GM19395 (cell line): ENCODE data around the gene CADPS.

Source experiments
- ATAC-seq: cut with Tn5 transposase; IDR thresholded peaks from one replicate; pipeline ENCODE4 v1.9.1; 2021; ENCODE audit warnings: mild to moderate bottlenecking, moderate library complexity; ENCODE audit not compliant: unreplicated experiment

CADPS gene

DNA sequence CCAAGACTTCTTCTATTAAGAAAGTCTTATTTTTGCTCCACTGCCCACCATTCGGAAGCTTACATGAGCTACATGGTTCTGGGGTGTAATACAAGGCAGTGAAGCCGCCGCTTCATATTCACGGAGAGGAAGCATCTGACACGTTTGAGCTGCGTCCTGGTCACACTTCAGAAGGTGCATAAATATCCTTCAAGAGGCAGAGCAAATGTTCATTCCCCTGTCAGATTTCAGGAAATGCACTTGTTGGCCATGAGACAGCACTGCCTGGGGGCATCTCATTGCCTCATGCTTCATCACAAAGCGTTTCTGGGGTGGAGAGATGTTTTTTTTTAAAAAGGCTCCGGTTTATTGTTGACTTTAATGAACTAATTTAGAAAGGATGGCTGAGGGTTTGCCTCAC is 119.9 kb downstream of the CADPS start:
- ATAC-seq, result no peak

DNA sequence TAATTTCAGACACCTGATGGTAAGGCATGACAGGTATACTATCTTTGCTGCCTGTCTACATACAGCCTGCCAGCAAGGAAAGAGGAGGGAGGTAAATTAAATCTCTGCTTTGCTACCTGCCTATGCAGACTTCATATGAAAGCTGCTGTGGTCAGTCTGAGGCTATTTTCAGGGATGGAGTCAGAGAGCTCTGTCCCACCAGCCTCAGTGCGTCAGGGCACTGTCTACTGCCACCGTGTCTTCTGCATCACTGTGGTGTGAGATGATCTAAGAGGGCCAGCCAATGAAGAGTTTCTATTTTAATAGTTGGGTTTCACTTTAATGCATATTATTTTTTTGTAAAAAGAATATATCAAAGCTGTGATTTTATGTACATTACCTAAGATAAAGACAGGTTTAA is 125.6 kb downstream of the CADPS start:
- ATAC-seq, result no peak

DNA sequence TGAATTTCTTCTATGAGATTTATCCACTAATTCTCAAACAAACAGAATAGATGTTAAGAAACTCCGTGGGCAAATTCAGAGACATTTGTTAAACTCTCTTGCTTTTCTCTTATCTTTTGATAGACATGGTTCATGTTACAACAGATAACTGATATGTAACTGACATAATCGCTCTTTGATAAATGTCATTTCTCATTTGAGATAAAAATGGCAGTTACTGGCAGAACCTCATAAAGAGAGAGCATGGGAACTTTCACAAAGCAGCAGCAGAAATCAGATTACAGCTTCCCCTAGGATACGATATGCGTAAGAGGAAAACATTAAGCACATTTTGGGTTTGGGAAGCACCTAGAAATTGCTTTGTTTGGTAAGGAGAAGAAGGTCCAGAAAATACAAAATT is 126.1 kb downstream of the CADPS start:
- ATAC-seq, result no peak

DNA sequence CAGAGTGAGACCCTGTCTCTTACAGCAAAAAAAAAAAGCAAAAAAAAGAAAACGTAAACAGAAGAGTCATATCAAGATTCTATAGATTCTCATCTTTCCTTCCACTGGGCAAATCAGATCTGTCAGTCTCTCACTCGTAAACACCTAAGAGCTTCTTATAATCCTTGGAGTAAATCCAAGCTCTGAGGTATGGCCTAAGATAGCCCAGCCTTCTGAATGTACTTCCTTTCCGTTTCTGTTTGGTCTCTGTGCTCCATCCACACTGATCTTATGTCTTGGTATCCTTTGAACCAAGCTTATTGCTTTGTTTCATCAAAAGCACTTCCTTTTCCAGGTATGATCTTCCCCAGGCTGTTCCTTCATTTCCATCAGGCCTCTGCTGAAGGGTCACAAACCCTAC is 137.8 kb downstream of the CADPS start:
- ATAC-seq, result no peak

DNA sequence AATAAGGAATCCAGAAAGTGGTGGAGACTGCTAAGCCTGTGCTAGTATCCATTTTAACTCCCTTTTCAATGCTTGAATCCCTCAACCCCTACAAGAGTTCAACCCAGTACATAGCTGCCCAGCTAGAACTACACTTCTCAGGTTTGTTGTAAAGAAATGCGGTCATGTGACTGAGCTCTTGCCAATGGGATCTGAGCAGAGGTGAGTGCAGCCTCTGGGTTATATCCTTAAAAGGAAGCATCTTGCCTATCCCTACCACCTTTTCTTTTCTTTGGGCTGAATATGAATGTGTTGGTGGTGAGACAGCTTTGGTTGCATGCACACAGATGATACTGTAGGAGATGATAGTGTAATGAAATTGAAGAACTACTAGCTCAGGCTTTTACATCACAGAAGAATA is 139.7 kb downstream of the CADPS start:
- no peak for ATAC-seq

DNA sequence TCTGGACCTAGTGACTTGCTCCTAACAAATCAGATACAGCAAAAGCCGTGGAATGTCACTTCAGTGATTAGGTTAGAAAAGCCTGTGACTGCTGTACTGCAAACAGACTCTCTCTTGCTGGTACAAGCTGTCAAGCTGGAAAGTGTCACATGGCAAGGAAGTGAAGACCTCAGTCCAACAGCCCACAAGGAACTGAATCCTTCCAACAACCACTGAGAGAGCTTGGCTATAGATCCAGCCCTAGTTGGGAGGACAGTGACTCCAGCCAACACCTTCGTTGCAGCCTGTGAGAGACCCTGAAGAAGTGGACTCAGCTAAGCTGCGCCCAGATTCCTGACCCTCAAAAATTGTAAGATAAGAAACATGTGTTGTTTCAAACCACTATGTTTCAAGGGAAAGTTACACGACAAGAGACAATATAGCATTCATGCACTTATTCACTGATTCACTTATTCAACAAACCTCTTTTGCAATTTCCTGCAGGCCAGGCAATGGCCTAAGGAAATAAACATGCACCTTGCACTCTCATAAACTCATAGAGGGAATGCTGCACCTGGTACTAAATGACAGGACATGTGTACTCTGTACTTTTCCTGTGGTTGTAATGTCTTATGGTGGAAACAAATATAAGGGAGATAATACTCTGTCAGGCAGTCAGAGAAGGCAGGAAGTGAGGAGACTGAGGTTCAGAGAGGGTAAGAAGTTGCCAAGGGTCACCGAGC is 142.9 kb downstream of the CADPS start:
- no peak for ATAC-seq

DNA sequence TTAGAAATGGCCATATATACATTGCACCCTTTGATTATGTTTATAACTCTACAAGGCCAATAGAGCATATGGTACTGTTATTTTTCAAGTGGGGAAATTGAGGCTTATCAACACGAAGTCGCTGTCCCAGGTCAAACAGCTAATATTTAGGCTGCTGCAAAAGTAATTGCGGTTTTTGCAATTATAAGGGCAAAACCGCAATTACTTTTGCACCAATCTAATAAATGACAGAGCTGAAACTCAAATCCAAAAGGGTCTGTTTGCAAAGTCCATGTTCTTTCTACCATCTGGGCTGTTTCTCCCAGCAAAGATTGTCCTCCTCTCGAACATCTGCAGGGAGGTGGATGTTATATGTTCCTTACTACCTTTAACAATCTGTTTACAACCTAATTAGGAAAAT is 147.2 kb downstream of the CADPS start:
- no peak for ATAC-seq

DNA sequence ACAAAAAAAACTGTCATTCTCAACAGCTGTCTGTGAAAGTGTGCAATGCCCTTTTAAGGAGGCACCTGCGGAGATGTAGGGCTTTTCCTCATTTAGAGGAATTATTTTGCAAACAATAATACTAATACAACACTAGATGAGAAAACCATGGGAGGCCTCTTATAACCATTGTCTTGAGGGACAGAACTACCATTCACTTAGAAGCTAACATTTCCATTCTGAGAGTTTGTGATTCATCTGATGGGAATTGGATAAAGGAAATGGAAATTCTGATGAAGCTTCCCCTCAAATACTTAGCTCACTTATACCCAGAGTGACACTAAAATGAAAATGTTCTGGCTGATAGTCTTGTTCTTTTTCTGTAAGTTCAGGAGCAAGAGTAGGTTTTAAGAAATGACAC is 147.7 kb downstream of the CADPS start:
- ATAC-seq, result no peak

DNA sequence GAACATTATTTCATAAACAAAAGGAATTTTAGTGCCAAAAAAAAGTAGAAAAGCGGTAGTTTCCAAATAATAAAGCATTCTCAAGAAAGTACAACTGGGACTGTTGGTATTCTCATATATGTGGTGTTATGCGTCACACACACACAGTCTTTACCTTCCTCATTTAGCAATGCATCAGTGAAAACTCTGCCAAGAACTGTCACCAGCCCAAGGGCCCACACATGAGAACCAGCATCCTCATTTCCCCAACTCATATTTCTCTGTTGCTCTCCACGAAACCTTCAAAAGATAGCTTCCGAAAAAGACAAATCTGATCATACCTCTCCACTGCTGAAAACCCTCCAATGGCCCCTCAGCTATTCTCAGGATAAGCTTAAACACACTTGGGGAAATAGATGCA is 150.7 kb downstream of the CADPS start:
- no peak for ATAC-seq

DNA sequence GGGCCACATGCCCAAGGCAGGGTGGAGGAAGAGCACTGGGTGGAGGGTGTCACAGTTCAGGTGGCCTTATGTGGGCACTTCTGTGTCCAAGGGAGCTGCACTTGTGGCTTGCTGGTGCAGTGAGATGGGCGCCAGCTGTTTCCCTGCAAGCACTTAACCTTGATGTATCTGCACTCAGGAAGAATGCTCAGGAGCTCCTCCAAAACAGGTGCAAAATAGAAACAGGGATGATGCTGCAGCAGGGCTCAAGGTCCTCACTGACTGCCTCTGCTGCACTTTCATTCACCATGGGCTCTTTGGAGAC is 151.3 kb downstream of the CADPS start:
- ATAC-seq, result no peak

DNA sequence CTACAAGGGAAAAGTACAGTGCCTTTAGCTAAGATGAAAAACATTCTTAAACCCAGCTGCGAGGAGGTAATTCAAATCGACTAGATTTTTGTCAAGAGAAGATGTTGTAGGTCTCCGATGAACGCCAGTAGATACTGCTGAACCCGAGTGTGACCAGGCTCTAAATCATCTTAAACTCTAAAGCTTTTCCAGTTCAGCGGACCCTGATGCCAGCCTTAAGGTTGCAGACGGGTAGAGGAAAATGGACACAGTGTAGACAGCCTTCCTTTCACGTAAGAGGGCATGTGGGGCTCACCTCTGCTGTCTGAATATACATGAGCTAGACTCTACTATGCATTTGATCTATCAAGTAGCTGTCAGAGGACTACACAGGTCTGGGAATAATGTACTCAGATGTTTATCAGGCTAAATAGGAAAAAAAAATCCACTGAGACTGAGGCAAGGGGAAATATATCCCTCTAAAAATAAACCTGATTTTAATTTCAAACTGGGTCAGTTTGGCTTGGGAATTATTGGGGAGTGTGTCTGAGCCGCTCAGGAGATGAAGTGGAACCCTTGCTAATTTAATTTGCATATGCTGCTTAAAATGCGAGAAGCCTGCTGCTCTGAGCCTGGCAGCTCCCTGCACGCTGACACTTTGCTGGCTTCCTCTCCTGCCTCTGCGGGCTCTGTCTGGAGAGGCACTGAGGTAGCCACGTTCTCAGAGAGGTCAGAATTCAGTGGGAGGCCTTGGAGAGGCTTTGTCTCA is 151.9 kb downstream of the CADPS start:
- ATAC-seq, result no peak

DNA sequence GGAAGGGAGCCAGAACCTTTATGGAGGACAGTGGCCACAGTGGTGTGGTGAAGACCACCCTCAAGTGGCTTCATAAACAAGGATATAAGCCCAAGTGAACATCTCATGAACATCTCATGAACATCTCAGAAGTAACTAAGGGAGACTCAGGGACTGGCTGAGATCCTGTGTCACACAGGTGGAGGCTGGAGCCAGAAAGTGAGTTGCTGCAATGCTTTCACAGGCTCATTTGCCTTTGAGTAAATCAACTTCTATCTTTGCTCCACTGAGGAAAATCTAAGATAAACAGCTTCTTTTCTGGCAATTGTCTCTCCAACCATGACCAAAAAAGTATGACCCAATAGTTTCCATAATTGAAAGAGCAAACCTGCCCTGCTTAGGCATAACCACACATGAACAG is 152.9 kb downstream of the CADPS start:
- ATAC-seq, result no peak

DNA sequence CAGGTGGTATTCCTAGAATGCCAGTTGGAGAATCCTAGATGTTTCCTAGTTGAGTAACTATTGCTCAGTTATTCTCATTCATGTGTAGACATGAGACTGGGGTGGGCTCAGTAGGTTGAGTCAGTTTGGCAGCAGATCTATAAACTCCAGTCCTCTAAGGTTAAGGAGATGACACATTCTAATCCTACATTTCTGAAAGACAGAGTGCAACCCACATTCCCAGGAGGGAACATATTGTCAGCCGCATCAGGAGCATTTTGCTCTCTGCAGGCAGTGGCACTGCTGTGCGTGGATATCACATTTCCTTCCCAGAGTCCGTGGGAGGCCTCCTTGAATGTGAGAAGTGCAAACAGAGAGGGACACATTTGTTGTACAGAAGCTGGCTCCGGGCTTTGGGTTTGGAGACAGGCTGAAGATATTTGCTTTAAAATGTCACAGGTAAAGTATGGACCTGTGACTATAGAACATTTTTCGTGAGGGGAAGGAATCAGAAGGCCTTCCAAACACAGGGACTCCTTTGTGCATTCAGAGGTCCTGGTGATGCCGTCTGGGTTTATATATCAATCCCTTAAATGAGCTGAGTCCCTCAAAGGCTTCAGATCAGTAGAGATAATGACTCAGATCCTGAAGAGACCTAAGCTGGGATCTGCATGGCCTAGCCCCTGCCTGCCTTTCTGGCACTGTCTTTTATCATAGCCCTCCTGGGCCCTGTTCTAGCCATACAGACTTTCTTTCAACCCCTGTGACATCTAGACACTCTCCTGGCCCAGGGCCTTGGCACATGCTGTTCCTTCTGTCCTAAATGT is 156.5 kb downstream of the CADPS start:
- no peak for ATAC-seq

DNA sequence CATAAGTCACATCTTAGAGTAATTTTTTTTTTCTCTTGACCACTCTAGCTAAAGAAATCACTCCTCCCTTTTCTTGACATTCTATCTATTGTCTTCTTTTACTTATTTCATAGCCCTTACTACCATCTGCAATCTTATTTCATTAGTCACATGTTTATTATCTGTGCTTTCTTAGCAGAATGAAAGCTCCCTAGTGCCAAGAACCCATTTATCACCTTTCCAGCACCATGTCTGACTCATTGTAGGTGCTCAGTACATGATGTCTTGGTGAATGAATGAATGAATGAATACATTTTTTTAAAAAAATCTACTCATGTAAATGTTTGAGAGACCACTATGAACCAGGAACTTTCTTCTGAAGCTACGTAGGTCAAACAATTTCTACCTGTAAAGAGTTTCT is 157.2 kb downstream of the CADPS start:
- ATAC-seq, result no peak

DNA sequence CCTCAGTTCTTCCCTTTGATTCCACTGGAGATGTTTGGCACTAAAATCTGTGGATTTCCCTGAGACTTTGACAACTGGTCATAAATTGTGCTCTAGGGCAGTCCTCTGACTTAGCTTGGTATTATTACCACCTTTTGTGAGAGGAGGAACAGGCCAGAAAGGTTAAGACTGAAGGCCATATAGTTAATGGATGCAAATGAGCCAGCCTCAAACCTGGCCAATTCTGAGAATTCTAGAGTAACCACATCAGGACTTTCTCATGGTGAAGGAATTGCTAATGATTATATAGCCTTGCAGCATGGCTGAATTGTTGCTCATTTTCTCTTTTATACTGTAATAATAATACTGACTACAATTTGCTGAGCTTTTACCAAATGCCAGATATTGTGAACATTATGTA is 162.5 kb downstream of the CADPS start:
- no peak for ATAC-seq

DNA sequence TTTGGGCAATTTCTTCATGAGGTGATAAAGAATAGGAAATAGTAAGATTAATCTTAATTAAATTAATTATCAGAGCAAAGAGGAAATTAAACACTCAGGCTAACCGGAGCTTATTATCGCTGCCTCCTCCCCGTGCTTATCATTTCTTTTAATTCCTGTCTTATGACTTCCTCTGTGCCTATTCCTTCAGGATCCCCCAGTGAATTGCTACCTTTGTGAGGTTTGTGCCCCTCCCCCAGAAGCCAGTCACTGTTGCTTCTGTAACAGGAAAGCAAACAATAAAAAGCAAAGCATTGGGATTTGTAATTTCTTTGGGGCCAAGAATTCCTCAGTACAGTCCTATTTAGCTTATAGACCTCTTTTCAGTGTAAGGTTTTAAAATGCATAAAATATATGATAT is 164.5 kb downstream of the CADPS start:
- no peak for ATAC-seq

DNA sequence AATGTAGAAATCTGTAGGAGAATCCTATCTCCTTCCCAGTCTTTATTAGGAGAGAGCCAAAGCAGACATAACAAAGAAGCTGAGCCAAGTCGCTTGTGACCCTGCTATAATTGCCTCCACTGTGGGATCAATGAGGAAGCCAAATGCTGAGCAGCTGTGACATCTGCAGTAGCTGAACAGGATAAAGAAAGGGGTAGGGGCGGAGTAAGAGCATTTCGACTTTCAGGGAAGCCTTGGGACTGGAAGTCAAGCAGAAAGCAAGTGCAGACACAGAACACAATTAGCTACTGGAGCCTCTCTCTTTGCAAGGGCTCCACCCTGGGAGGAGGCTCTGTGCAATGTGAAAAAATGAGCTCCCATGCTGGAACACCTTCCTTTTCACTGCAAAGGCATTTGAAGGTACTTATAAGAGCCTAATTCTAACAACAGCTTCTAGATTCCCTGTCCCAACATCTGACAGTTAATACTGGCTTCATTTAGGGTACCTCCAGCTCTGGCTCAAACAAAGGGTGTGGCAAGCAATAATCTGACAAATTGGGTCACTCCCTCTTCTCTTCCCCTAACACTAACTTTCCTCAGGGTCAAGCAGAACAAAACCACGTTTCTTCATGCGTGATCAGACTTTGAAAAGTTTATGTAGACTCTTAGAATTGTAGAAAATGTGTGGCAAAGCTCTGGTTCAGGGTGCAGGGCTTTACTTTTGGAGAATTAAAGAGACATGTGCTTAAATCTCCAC is 166.4 kb downstream of the CADPS start:
- ATAC-seq, result no peak

DNA sequence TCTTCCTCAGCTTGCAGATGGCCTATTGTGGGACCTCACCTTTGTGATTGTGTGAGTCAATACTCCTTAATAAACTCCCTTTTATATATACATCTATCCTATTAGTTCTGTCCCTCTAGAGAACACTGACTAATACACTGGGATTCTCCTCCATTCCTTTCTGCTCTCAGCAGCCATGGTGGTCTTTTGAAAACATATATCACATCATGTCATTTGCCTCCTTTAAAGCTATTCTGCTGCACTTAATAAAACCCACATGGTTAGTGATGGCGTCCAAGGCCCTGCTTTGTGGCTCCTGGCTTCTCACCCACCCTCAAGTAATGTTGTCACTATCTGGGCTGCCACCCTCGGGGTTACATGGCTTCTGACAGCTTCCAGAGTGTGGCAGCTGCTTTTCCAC is 169.5 kb downstream of the CADPS start:
- no peak for ATAC-seq

DNA sequence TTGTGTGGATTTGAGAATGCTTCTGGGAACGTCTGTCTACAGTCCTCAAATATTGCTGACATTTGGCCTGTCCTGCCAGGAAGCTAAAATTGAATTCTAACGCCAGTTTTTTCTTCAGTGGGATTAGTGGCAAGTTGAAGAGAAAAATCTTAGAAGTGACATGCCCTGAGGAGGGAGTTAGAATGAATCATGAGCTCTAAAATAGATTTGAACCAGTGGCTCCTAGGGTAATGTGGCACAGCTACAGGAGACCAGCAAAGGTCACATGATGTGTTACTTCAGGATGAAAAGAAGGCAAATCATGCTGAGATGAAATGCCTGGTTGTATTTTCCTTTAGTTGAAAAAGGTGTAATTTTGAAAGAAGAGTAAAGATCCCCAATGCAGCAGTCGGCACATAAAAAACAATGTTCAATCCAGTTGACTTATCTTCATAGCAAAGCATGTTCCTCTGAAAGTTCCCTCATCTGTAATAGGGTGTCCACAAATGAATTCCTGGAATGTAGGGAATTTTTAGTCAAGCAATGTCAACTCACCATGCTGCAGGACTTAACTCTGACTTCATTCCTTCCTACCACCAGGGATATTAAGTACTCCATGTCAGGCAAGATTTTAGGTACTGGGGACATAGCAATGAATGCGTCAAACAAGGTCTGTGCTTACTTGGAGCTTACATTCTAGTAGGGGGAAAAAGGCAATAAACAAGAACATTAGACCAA is 171.6 kb downstream of the CADPS start:
- ATAC-seq, result no peak

DNA sequence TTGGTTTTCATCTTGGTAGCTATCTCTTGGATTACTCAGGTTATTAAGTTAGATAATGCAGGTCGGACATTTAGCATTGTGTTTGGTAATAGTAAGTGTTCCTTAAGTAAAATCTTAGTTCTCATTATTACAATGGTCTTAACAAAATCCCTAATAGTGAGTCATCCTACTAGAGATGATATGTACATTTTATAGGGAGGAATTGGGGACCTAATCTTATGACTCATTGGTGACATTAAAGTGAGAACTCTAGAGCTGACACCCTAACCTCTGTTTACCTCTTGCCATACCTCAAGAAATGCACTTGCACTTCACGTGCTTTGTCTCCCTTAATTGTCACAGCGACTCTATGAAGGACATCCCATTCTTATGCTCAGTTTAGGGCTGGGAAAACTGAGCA is 174.9 kb downstream of the CADPS start:
- ATAC-seq, result no peak

DNA sequence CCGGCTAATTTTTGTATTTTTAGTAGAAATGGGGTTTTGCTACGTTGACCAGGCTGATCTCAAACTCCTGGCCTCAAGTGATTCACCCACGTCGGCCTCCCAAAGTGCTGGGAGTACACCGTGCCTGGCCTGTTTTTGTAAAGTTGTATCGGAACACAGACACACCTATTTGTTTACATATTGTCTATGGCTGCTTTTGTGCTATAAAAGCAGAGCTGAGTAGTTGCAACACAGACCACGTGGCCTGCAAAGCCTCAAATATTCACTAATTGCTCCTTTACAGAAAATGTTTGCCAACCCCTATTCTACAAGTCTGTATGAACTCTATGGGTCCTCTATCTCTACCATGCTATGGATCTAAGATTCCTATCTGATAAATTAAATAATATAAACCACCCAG is 175.5 kb downstream of the CADPS start:
- no peak for ATAC-seq
